K562 (cell line): ENCODE results near the gene INHA. TPM values are rescaled to one million over a fixed set of nuclear protein-coding genes. Genes with fewer than 3 reads are reported as not detected.

Experiments used
- ARNT ChIP-seq, 2 experiments: fragments of 450-650 bp; IDR thresholded peaks; 2 replicates each; pipeline ENCODE4 v1.6.1; 2016; ENCODE audit warnings: mild to moderate bottlenecking in 1 of 2
- HDGF ChIP-seq: fragments of 450-650 bp; IDR thresholded peaks from 2 replicates; pipeline ENCODE4 v1.6.1; 2016
- MNT ChIP-seq, 2 experiments: fragments of 450-650 bp; conservative IDR thresholded peaks; 2 replicates each; pipeline ENCODE4 v1.6.1; 2017; ENCODE audit warnings: mild to moderate bottlenecking in 2 of 2, moderate library complexity in 2 of 2
- NFE2 ChIP-seq: IDR thresholded peaks from 2 replicates; pipeline ENCODE4 v1.6.1; 2014; ENCODE audit warnings: antibody characterized with exemption, low read depth
- PBX2 ChIP-seq, 2 experiments: IDR thresholded peaks in 1 of 2; conservative IDR thresholded peaks in 1 of 2; 2 replicates each; pipeline ENCODE4 v1.6.1; 2016; ENCODE audit warnings: low read depth in 2 of 2, mild to moderate bottlenecking in 1 of 2, missing compliant biosample characterization in 1 of 2, missing genetic modification characterization in 1 of 2, moderate library complexity in 1 of 2
- RREB1 ChIP-seq: fragments of 250-450 bp; sonication (Bioruptor Pico); IDR thresholded peaks from 2 replicates; pipeline ENCODE4 v1.4.0; 2020
- SAP30 ChIP-seq: fragments of 200-600 bp; sonication (generic); IDR thresholded peaks from 2 replicates; pipeline ENCODE4 v1.6.1; 2012; ENCODE audit warnings: borderline replicate concordance, low read depth, mild to moderate bottlenecking, moderate library complexity, low read length, control low read depth, inconsistent platforms; ENCODE audit not compliant: insufficient read depth, poor library complexity, severe bottlenecking
- SRF ChIP-seq, 2 experiments: fragments of 250-450, 450-650 bp in 1 of 2; sonication (Bioruptor Pico) in 1 of 2; sonication (generic) in 1 of 2; formaldehyde crosslinking; IDR thresholded peaks; 2 replicates each; pipeline versions ENCODE4 v1.5.0 to v1.5.1; 2020 to 2022; ENCODE audit warnings: mild to moderate bottlenecking in 1 of 2, missing genetic modification reagents in 1 of 2
- ZBTB11 ChIP-seq, 3 experiments: fragments of 200-800 bp in 1 of 3; fragments of 250-450 bp in 1 of 3; fragments of 450-650 bp in 1 of 3; sonication (Bioruptor Pico) in 1 of 3; sonication (Bioruptor generic) in 1 of 3; formaldehyde crosslinking in 1 of 3; IDR thresholded peaks; 2 replicates each; pipeline versions ENCODE4 v1.6.1 to v1.8.0; 2016 to 2022; ENCODE audit warnings: mild to moderate bottlenecking in 2 of 3, missing genetic modification characterization in 2 of 3, missing compliant biosample characterization in 1 of 3, moderate library complexity in 1 of 3
- ZFX ChIP-seq: sonication (generic); formaldehyde crosslinking; IDR thresholded peaks from 2 replicates; pipeline ENCODE4 v1.8.0; 2022; ENCODE audit warnings: mild to moderate bottlenecking, missing genetic modification reagents, moderate library complexity
- ZNF24 ChIP-seq: fragments of 450-650 bp; IDR thresholded peaks from 2 replicates; pipeline ENCODE4 v1.6.1; 2016
- polyA plus RNA-seq, 8 experiments: library from polyadenylated mRNA; depleted of rRNA in 4 of 8; stranded (reverse) in 5 of 8; unstranded in 3 of 8; fragments of >200 nt; fragmentation: Nextera tagmentation in 2 of 8; fragmentation: Illumina TruSeq in 1 of 8; extraction: Ambion mirVana in 2 of 8; extraction: Trizol in 1 of 8; gene quantifications; 2 replicates each; pipeline versions ENCODE4 v1.2.1 to v1.2.3, GENCODE V29; 2011 to 2014; ENCODE audit warnings: inconsistent platforms in 1 of 8, missing spikeins in 1 of 8
- total RNA-seq, 7 experiments: library from RNA; depleted of rRNA in 6 of 7; stranded (reverse); fragments of >200 nt in 6 of 7; fragmentation: Illumina TruSeq in 2 of 7; extraction: Trizol in 2 of 7; gene quantifications; 2 replicates each; pipeline versions ENCODE4 v1.2.1 to v1.2.3, GENCODE V29; 2011 to 2021; ENCODE audit warnings: low replicate concordance in 1 of 7

INHA gene
- total and polyA plus RNA-seq, 9 of the 15 experiments (the other 6 are each of a cell fraction or from before 2014, with no cell fraction given): 0.07 to 1.9 (median 0.40) TPM

- 0 out of 6 replicates have a peak, but pooled peaks of 1 of the 3 experiments have one; percentile 42 for TF ChIP-seq ZBTB11 (CRISPR knock-in tag; IDR thresholded peaks at IDR 0.05)
- no peak for TF ChIP-seq HDGF
- TF ChIP-seq NFE2: no peak
- TF ChIP-seq ARNT (IDR thresholded peaks at IDR 0.05): no peak
- no peak for TF ChIP-seq RREB1 (CRISPR knock-in tag)
- TF ChIP-seq ZNF24: no peak
- TF ChIP-seq SRF (CRISPR knock-in tag; IDR thresholded peaks at IDR 0.05): no peak
- TF ChIP-seq PBX2 (CRISPR knock-in tag; IDR thresholded peaks at IDR 0.05; ENCODE audit: low read depth): no peak
- TF ChIP-seq PBX2 (tag; conservative IDR thresholded peaks at IDR 0.05; ENCODE audit: low read depth): no peak
- peak; percentile 75 for TF ChIP-seq SAP30
- TF ChIP-seq MNT (conservative IDR thresholded peaks at IDR 0.05): peak; percentile 49 to 85; a peak in 3 of 4 replicates
- peak; percentile 35; the same call in 1 of the 2 replicates for TF ChIP-seq ZFX (CRISPR knock-in tag)
These were observed 19.5 kb upstream of the INHA start (continued) for GRCh38 chr2:219552382-219553167.
